HG03432 (cell line): ENCODE results near the gene PWP2.
"Not testable (repeated sequence)": the region's sequence is repeated elsewhere in the genome, so short reads cannot be mapped to it uniquely, and the experiment has no call there.

Experiments
- ATAC-seq: cut with Tn5 transposase; IDR thresholded peaks from one replicate; pipeline ENCODE4 v1.9.1; 2021; ENCODE audit warnings: mild to moderate bottlenecking, moderate library complexity; ENCODE audit not compliant: unreplicated experiment

PWP2 gene

DNA sequence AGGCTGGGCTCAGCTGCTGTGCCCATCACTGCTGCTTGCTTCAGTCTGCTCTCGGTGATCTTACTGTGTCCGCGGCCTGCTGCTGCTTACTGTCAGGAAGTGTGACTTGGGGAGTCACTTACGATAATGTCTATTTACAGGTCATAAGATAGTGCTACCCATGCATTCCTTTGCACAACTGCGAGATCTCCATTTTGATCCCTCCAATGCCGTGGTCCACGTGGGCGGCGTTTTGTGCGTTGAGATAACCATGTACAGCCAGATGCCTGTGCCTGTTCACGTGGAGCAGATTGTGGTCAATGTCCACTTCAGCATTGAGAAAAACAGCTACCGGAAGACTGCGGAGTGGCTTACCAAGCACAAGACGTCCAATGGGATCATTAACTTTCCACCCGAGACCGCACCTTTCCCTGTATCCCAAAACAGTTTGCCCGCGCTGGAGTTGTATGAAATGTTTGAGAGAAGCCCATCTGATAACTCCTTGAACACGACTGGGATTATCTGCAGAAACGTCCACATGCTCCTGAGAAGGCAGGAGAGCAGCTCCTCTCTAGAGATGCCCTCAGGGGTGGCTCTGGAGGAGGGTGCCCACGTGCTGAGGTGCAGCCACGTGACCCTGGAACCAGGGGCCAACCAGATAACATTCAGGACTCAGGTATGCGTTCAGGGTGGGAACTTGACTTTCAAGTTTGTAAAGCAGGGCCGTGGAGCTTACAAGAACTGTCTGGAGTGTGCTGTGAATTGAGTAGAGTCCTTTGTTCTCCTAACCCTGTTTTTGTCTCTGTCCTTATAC lies 24.4 kb upstream of the PWP2 start:
- no peak for ATAC-seq

DNA sequence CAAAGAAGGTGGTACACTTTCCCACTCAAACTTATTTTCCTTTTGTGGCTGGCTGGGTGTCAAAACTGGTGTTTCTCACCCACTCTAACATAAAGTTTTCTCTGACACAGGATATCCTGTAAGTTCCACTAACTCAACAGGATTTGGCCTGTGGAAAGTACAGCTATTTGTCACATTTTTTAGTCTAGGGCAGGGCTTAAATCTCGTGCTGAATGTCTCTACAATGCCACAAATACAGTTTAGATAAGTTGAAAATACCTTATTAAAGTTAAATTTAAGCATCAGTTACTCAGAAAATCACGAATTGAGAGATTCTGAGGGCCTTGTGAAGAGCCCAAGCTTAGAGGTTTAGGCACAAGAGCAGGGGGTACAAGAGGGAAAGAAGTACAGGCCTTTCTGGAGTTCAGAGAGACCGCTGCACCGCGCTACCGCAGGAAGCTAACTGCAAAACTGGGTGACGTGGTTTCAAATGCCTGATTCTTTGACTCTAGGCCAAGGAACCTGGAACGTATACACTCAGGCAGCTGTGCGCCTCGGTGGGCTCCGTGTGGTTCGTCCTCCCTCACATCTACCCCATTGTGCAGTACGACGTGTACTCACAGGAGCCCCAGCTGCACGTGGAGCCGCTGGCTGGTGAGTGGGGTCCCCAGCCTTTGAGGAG lies 23.4 kb upstream of the PWP2 start:
- no peak for ATAC-seq

DNA sequence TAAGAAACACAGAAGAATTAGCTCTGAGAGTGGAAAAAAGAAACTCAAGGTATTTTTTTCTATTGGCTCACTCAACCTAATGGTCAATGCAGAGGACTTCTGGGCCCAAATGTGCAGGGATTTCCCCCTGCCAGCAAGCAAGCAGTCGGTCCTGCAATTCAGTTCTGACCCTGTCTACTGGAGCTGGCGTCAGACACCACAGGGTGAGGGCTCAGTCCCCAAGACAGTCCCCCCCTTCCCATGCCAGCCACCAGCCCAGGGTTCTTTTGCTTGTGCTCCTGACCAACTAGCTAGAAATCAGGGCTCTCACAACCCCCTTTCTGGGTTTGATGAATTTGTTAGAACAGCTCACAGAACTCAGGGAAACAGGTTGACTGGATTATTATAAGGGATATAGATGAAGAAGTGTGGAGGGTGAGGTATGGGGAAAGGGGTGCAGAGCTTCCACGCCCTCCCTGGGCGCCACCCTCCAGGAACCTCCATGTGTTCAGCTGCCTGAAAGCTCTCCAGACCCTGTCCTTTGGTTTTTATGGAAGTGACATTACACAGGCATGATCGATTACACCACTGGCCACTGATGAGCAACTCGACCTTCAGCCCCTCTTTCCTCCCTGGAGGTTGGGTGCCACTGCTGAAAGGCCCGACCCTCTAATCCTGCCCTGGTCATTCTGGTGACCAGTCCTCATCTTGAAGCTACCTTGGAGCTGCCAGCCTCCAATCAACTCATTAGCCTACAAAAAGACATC lies 22.5 kb upstream of the PWP2 start:
- no peak for ATAC-seq

DNA sequence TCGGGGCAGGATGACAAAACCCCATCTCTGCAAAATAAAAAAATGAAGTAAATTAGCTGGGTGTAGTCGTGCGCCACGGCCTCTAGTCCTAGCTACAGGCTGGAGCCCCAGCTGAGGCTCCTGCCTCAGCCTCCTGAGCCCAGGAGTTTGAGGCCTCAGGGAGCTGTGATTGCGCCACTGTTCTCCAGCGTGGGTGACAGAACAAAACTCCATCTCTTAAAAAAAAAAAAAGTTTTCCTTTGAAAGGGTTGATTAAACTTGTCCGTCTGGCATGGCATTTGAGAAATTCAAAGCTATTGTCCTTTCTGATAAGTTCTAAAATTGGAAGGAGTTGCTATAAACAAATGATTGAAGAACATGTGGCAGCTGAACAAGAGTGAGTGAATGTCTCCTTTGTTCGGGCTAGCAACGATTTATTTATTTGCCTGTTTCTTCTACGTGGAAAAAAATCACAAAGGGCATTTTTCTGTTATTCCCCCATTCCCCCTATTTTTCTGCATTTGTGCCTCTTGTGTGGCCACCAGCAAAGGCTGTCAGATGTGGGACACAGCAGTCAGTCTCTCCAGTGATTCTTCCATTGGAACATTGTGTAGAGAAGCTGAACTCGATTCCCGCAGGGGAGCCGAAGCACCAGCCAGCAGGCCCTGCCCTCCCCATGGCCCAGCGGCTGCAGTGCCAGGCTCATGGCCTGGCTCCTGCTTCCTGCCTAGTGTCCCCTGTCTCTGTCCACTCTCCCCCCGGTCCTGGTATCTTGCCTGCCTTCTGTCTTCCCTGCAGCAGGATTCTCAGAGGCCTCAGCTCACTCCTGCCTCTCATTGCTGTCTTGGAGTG lies 21.5 kb upstream of the PWP2 start:
- ATAC-seq: no peak

DNA sequence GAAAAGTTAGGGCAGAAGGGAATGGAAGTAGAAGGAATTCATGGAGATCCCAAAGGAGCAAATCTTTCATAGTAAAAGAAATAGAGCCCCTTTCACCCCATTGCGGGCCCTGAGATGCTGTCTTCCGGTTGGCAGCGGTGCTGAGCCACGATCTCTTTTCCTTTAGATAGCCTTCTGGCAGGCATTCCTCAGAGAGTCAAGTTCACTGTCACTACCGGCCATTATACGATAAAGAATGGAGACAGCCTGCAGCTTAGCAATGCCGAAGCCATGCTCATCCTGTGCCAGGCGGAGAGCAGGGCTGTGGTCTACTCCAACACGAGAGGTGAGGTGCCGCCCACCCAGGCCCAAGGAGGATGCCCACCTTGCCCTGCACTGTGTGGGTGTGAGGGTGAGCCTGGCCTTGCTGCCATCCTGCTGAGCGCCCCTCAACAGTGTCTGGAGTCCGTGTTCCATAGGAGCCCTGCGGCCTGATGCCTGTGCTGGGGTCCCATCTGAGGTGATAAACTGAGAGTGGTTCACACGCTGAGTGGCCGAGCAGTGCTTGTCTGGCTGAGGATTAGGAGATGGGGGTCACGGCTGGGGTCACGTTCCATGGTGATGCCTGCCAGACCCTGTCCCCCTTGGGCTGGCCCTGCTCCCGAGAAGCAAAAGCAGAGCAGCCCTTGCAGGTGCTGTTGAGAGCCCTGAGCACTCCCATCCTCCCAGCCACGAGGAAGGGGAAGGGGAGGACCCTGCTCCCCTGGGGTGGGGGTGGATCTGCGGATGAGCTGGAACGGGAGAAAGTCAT lies 20.4 kb upstream of the PWP2 start:
- no peak for ATAC-seq

DNA sequence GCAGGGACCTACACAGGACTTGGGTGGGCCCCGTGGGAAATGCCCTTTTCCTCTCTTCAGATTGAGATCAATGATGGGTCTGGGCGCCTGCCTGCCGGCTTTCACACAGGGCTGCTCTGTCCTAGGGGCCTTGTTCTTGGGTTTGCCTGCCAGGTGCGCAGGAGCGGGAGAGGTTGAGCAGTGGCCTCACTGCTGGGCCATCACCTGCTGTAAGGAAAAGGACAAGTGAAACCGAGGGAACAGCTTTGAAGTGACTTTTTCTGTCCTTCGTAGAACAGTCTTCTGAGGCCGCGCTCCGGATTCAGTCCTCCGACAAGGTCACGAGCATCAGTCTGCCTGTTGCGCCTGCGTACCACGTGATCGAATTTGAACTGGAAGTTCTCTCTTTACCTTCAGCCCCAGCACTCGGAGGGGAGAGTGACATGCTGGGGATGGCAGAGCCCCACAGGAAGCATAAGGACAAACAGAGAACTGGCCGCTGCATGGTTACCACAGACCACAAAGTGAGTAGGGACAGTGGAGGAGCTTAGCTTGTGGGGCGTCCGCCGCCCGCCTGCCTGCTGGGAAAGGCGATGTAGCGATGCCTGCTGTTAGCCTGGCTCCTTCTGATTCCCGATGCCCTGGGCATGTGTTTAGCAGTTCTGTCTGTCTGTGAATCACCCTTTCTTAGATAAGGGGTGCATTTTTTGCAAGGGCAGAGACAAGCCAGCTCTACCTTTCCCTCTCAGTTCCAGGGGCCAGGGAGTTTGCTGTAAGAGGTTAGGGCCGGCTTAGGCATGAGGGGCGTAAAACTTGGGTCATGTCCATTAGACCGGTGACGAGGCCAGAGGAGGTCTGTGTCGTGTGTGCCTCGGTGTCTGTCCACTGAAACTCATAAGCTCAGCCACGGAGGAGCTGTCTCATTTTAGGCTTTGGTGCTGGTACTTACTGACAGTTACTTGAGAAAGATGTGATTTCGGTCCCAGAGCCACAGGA lies 19.5 kb upstream of the PWP2 start:
- ATAC-seq: no peak

DNA sequence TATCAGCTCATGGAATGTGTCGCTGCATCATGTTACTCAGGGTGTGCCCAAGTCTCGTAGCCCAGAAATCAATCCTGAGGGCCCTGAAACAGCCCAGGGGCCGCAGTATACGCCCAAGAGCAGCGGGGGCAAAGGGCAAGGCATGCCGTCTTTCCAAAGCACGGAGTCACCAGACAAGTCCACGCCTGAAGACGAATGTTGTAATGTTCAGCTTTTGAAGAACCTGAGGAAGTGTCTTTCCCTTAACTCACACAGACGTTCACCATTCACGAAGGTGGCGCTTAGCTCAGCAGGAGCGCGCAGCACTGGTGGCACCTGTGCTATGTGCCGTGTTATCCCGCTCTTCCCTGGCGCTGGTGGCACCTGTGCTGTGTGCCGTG lies 18.8 kb upstream of the PWP2 start:
- ATAC-seq: no peak

DNA sequence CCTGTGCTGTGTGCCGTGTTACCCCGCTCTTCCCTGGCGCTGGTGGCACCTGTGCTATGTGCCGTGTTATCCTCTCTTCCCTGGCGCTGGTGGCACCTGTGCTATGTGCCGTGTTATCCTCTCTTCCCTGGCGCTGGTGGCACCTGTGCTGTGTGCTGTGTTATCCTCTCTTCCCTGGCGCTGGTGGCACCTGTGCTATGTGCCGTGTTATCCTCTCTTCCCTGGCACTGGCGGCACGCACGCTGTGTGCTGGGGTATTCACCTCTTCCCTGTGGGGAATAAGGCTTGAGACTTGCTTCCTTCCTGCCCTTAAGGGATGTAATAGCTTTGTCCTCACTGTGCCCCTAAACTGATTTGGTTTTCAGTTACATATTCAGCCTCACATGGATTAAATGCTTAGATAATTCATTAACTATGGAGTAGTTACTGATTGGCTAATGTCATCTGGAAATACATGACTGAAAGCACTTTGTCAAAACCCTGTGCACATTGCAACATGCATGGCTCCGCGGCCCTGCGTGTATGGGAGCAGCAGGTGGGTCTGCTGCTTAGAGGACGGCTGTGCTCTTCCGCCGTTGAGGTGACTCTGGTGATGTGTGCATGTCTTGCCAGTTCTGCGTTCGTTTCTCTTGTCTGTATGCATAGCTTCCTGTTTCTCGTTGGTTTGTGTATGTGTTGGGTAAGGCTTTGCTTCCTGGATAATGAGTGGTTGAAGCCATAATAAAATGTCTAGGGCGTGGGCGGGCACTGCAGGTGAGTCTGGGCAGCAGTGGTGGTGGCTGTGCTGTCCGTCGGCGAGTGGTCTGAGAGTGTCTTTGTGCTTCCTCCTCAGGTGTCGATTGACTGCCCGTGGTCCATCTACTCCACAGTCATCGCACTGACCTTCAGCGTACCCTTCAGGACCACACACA lies 17.9 kb upstream of the PWP2 start:
- no peak for ATAC-seq

DNA sequence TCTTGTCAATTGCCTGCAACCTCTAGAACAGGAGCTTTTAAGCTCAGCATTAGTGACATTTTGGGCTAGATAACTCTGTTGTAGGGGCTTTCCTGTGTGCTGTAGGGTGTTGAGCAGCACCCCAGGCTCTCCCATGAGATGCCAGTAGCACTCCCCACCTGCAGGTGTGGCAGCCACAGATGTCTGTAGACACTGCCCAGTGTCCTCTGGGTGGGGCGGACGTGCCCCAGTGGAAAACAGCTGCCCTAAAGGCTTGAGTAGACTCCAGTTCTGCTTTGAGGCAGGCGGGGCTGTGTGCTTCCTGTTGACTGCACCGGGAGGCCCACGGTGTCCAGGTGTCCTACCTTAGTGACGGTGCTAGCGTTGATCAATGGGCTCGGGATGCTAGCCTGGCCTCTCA lies 16.9 kb upstream of the PWP2 start:
- ATAC-seq: no peak

DNA sequence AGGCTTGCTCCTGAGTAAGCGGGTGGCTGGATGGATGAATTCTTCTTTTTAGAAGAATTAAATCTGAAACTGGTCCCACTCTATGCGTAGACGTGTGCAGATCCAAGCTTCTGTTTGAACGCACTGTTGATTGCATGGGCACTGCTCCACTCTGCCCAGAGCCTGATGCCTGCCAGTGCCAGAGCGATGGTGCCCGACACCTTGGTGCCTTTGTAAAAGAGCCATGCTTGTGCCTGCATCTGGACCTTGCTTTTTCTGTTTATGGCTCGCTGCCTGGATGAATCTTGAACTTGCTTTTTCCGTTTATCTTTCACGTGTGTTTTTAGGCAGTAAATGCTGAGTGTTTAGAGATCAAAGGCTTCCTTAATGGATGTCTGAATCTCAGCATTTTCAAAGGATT lies 15.0 kb upstream of the PWP2 start:
- ATAC-seq: no peak

DNA sequence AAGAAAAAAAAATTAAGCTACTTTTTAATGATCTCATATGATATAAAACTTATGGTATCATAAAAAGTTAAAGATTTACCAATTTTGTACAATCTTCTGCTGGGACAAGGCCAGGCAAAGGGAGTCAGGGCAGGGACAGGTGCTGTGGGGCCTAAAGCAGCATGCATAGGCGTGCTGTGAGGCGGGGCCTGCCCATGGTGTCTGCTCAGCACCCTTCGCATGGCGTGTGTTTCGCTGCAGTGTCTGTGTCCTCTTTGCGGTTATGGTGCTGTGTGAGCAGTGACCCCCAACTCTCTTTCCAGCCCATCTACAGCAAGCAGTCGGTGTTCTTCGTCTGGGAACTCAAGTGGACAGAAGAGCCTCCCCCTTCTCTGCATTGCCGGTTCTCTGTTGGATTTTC lies 13.4 kb upstream of the PWP2 start:
- no peak for ATAC-seq

DNA sequence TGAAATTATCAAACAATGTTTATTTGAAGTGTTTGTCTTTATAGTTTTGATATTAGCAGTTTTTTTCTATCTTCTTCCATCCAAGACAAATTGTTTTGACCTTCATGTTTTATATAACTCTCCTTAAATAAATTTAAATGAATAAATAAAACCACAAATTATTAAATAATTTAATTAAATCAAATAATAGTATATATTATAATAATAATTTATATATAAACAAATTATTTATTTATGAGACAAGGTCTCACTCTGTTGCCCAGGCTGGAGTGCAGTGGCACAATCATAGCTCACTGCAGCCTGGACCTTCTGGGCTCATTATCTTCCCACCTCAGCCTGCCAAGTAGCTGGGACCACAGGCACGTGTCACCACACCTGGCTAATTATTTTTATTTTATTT lies 12.4 kb upstream of the PWP2 start:
- ATAC-seq: no peak

DNA sequence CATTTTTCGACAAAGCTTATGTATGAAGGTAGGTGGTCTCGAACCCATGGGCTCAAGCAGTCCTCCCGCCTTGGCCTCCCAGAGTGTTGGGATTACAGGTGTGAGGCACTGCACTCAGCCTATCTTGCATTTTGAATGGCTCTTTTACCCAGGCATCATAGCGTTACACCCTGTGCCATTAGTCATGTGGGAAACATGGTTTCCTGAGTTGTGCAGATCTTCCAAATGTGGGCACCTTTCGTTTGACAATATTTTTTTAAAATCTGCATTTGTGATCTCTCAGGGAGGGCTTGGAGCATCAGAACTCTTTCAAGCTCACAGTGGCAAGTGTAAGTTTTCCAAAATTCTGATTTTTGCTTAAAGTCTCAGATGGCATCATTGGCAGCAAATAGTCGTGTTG lies 8.7 kb upstream of the PWP2 start:
- ATAC-seq: not testable (repeated sequence)

DNA sequence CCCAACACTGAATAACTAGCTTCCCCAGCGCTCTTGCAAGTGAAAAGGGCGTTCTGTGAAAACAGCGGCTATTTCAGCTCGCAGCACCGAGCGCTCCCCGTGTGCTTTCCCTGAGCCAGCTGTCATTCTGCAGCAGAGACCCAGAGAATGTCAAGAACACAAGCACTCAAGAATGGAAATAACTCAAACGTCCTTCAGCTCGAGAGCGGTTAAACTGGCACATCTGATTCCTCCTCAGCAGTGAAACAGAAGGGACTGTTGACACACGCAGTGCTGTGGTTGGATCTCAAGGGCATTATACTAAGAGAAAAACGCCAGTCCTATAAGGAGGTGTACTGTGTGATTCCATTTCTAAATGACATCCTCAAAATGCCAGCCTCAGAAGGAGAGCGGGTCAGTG lies 8.2 kb upstream of the PWP2 start:
- ATAC-seq: not testable (repeated sequence)

DNA sequence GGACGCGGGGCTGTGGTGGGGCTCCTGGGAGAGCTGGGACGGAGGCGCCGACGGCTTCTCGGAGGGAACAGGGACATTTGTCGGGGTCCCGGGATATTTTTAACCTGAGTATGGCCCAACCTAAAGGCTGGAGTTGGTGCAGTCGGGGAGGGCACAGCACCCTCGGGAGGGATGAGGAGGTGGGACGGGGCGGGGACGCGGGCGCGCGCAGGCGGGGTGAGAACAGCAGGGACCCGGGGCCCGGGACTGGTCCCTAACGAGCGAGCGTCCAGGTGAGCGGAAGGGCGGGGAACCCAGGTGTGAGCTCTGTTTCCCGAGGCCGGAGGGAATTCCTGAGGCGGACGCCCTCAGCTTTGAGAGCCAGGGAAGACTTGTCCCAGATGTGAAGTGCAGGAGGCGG lies 390 bp downstream of the PWP2 start:
- ATAC-seq: not testable (repeated sequence)

DNA sequence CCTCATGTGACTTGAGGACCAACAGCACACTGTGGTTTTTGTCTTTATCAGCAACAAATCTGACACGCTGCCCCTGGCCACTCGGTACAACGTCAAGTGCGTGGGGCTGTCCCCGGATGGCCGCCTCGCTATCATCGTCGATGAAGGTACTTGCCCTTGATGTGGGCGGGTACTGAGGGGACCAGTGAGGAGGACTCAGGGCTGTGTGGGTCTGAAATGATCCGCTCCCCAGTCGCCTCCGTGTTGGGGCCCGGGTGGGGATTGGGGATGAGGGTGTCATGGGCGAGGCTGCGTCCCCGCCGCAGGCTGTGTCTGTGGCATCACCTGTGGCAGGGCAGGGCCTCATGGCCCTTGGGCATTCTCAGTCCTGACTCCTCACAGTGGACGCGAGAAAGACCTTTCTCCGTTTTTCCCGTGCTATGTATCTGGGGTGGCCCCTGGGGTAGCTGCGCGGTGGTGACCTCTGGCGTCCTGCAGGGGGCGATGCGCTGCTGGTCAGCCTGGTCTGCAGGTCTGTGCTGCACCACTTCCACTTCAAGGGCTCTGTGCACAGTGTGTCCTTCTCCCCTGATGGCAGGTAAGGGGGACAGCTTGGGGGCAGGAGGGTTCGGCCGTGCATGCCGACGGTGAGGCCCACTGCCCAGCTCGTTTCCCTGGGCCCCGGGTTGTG lies 6.6 kb downstream of the PWP2 start:
- not testable (repeated sequence) for ATAC-seq

DNA sequence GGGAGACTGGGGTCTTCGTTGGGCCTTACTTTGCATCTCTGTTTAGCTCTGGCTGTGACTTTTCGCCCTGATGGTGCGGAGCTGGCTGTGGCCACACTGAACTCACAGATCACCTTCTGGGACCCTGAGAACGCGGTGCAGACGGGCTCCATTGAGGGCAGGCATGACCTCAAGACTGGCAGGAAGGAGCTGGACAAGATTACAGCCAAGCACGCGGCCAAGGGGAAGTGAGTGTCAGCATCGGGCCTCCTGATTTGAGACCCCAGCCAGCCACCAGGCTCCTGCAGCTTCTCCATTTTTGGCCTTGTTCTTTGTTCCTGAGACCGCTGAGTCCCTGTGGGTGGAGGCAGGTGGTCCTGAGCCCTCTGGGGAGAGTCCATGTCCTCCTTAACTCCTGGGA lies 14.9 kb downstream of the PWP2 start:
- not testable (repeated sequence) for ATAC-seq

DNA sequence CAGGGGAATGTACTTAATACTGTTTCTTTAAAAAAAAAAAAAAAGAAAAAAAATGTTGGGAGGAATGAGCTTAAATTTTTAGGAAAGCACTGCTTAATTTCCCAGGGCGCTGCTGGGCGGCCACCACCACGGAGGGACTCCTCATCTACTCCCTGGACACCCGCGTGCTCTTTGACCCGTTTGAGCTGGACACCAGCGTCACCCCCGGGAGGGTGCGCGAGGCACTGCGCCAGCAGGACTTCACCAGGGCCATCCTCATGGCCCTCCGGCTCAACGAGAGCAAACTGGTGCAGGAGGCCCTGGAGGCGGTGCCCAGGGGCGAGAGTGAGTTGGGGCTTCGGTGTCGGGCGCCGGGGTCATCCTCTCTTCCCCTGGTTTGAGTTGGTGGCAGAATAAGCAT lies 20.6 kb downstream of the PWP2 start:
- not testable (repeated sequence) for ATAC-seq
